ENCODE data around the gene LTBP2.

The LTBP2 gene

DNA sequence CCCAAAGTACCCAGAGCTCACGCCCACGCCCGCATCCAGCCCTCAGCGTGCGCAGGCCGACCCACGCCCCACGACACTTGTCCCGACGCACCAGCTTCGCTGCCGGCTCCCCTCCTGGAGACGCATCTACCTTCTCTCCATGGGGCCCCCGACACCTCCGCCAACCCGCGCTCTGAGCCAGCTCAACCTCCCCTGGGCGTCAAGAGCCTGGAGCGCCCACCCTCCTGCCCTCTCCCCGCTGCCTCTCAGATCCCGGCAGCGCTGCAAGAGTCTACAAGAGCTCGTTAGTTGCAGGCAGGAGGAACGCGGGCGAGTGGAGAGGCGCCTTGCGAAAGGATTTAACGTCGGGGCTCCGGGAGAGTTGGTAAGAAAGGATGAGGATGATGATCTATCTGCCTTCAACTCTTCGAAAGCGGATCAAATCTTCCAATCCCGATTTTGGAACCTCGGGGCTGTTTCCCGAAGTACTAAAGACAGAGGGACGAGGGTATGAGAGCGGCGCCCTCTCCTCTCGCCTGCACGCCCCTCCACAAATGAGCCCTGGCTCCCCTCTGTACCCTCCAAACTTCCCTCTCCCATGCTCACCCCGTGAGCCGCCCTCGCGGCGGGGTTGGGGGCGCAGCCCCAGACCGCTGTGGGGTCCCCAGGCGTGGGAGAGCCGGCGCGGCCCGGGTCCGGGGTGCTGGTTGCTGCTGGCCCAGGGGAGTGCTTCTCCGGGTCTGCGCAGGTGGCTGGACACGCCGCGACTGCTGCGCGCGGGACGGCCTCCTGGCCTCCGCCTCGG lies 979 bp downstream of the LTBP2 start:
- DNase-seq = no peak

DNA sequence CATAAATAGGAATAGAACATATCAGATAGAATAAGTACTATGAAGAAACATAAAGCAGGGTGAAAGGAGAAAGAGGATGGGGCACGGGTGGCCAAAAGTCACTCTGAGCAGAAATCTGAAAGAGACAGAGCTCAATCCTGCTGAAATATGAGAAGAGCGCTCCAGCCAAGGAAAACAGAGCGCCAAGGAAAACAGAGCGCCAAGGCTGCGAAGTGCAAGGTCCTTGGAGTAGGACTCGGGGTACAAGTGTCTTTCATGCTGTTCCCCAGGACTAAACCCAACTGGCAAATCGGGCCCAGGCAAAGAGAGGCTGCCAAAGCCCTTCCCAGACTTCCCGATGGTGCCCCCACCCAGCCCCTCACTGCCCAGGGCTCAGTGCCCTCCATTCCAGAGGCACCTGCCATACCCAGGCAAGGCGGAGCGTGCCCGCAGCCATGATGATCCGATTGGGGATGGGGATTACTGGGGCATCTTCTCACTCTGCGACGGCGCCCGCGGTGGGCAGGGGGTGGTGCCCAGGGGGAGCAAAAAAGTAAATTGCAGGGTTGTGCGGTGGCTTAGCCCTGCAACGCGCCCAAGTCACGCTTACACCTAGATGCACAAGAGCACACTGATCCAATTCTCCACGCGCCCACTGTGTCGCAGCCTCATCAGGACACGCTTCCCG lies 1.7 kb downstream of the LTBP2 start:
- DNase-seq = no peak

DNA sequence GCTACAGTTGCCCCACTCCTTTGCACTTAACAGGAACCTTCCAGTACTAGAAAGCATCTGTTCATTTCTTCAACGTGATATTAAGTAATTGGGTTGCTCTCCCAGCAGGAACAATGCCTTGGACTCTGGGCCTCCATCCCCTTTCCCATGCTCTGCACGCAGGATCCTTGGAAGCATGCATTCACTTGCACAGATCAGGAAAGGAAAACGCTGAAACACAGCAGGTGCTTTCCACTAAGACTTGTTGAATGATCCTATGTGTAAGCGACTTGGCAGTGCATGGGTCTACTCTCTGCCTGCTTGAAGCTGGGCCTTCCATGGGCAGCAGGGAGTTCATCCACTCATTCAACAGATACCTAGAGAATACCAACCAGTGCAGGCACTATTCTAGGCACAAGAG lies 2.3 kb downstream of the LTBP2 start:
- DNase-seq = no peak

DNA sequence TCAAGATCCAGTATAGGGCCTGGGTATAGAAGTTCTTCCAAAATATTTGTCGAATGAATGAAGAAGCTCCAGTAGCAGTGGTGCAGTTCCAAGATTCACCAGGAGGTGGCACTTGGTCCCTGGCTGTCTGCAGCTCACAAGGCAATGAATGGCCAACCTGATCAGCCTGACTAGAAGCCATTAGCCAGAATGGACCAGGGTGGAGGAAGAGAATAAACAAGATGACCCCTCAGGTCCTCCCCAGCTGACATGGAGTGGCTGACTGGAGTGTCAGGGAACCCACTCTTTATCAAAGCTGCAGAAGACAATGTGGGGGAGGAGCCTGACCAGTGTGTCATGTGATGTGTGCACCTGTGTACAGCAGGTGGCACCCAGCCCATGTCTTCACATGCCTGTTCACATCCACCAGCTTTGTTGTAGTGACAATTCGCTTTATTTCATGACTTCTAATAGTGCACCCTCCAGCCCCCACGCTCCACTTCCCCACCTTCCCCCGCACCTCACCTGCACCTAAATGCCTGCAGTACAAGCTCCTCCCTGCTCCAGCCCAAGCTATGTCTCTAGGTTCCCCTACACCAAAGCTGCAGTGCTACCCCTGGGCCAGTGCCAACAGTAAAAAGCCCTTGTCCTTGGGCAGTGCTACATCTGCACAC lies 3.0 kb downstream of the LTBP2 start:
- DNase-seq = peak; percentile 69 to 87

DNA sequence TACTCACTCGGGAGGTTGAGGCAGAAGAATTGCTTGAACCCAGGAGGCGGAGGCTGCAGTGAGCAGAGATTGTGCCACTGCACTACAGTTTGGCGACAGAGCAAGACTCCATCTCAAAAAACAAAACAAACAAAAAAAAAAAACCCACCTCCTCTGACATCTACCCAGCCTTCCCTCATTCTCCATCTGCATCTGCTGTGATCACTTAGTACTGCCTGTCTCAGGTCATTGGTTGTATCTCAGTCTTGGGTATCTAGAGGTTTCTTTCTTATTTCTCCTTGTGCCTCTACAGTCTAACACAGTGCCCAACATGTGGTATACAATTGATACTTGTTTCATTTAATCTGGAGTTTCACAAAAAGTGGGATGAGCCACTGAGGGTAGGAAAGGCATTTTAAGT lies 5.3 kb downstream of the LTBP2 start:
- no peak for DNase-seq

DNA sequence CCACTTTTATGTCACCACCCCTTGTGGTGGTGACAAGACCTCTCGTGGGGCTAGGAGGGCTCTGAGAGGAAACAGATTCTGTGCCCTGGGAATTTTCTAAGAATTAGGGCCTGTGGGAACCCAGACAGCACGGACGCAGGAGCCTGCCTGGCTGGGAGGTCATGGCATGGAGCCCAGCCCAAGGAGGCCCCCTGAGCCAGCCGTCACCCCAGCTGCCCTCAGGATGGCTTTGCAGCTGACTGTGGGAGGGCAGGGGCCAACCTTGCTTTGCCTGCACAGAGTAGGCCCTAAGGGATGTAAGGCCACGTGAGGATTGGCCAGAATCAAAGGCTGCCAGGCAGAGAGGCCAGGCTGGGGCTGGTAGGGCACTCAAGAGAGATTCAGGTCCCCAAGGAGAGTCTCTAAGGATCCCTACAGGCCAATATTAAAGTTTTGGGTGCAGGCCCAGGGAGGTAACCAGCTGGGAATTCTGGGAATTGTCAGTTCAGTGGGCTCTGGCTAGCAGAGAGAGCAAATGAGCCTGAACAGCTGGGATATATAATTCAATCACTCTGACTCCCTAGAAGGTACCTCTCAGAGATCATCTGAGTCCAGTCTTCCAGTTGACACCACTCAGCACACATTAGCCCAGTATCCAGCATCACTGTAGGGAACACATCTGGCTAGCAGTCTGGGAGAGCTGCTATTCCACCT lies 6.4 kb downstream of the LTBP2 start:
- no peak for DNase-seq

DNA sequence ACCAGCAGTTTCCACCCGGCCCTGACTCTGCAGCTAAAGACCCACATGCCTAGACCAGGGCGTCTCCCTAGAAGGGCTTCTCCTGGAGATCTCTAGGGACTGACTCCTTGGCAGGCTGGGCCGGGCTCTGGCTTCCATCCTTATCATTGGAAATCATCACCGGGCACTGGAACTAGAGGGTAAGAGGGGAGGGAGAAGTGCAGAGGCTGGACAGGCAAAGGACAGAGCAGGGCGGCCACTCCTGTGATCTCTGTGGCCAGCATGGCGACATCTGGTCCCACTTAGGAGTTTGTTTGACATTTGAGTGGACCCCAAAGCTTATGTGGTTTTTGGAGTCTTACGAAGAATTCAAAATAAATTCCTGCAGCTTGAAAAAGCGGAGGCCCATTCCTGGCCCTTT lies 7.1 kb downstream of the LTBP2 start:
- no peak for DNase-seq

DNA sequence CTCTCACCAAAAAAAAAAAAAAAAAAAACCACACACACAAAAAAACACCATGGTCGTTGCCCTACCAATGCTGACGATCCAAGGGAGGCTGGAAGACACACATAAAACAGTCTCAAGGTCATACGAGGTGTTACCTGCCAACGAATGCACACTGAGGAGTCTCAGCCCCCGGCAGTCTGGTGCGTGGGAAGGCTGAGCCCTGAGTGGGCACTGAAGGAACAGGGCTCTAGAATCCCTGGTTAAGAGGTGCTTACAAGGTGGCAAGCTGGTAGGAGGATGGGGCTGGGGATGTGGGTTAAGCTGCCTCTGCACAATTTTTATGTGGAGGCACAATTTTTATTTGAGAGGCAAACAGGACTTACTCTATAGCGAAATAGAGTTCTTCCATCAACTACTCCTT lies 7.9 kb downstream of the LTBP2 start:
- no peak for DNase-seq

DNA sequence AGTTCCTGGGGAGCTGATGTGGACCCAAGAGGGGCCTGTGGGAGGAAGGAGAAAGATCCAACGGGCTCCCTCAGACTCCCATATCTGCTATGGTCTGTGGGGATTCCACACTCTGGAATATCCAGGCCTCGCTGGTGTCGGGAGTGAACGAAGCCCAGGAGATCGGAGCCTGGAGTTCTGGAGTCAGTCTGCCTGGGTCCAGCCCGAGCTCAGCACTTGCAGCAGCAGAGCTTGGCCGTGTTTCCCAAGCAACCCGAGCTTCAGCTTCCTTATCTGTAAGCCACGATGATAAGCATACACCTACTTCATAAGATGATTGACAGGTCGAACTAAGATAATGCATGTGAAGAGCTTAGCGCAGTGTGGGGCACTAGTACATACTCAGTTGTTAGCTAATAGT lies 10.1 kb downstream of the LTBP2 start:
- DNase-seq = no peak

DNA sequence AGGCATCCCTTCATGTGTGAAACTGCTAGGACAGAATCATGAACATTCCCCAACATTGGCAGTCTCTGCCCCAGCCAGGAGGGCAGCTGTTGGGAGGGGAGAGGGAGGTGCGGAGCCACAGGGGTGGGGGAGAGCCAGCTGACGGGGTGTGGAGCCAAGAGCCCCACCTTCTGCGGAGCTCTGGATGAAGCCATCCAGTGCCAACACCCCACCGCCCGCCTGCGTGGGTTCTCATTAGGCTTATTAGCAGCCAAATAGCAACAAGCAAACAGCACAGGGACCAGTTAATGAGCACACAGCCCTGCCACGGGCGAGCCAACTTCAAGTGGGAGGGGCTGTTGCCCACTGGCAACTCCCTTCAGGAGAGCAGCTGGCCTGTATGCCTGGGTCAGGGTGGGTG lies 12.1 kb downstream of the LTBP2 start:
- DNase-seq = peak; percentile 53 to 81

DNA sequence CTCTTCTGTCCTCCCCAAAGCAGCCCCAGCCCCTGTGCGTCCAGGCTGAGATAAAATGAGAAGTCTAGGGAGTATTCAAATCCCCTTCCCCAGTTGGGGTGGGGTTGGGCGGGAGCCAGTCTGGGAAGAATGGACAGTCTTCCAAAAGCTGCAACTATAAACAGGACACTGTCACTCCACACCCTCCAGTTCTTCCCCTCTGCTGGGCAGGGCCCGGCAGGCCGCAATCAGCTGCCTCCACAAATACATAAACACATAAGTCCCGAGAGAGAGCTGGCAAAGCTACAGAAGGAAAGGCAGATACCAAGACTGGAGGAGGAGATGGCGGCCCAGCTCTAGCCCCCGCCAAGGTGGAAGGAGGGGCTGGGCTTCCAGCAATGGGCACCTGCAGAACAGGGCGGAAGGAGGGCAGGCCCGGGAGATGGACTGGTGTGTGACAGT lies 12.7 kb downstream of the LTBP2 start:
- DNase-seq = peak; percentile 15 to 32

DNA sequence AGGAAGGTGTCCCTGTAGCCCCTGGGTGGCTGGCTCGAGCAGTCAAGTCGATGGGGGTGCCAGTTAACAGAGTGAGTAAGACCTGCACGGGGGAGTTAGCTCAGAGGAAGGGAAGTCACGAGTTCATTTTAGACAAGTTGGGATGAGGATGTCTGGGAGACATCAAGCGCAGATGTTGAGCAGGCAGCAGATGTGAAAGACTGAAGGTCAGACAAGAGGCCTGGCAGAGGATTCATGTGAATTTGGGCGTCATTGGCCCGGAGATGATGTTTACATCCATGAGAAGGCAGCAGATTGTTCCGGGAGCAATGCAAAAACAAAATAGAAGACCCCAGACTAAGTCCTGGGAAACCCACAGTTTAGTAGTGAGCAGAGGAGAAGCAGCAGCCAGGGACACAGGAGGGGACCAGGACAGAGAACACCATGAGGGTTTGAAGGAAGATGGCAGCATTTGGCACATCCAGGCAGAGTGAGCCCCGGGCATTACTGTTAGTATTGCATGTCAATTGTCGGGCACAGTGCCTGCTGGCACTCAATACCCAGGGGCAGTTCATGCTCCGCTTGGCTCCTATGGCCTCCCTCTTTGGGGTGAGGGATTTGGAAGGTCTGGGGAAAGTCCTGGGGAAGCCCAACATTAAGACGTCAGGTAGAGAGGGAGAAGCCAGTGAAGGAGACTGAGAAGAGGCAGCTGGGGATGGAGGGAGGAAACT lies 15.1 kb downstream of the LTBP2 start:
- peak in 1 of 2 experiments; percentile 50 for DNase-seq

DNA sequence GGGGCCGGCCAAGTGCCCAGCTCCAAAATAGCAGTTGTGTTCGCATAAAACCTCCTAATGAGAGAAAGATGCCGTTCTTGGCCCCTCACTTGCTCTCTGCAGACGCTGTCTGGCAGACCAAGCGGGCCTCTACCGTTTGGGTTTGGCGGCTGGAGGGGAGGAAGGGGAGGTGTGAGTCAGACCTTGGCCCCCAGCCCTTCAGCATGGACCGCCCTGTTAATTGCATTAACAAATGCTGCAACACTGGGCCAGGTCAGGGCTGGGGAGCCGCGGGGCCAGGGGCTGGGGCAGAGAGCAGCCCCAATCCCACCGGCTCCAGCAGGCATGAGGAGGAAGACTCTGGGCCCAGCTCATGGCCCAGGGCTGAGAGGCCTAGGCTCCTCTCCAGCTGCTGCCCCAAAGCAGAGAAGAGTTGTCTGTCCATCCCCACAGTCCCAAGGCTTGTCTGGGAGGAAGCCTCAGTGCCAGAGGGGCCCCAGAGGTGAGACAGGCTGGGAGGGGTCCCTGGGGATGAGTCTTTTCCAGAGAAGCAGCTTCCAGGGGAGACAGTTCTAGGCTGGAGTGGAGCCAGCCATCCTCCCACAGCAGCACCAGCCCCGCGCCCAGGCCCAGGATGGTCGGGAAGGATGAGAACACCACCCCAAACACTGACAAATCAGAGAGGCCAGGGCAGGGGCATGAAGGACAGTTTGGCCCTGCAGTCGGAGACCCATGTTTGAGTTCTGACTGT lies 16.9 kb downstream of the LTBP2 start:
- peak in 1 of 2 experiments; percentile 85 for DNase-seq

DNA sequence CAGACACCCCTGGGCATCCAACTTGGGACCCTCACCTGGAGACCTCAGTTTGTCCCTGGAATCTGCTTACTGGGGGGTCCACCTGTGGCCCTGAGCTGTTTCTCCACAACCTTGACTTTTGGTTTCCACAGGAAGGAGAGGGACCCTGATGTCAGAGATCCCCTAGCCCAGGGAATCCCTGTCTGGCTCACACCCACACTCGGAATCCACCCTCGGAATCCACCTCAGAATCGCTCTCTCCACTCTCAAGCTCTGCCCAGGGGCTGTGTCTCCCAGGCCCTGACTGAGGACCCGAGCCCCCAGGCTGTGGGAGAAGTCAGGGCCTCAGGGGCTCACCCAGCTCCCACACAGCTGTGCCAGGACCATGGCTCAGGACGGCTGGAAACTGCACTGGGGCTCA lies 17.4 kb downstream of the LTBP2 start:
- DNase-seq = no peak

DNA sequence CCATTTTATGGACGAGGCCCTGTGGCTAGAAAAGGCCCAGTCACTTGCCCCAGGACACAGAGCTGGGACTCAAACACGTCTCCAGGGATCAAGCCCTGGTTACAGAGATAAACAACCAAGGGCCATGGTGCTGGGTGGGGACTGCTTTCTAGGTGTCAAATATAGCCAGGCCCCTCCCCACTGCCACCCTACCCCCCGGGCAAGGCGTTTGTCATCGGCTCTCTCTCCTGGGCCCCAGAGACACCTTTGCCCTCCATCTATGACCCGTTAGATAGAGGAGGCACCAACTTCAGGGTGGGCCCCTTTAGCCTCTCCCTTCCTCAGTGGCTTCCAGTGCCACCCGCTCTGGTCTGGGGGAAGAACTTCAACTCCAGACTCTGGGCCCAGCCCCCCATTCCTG lies 18.0 kb downstream of the LTBP2 start:
- no peak for DNase-seq

DNA sequence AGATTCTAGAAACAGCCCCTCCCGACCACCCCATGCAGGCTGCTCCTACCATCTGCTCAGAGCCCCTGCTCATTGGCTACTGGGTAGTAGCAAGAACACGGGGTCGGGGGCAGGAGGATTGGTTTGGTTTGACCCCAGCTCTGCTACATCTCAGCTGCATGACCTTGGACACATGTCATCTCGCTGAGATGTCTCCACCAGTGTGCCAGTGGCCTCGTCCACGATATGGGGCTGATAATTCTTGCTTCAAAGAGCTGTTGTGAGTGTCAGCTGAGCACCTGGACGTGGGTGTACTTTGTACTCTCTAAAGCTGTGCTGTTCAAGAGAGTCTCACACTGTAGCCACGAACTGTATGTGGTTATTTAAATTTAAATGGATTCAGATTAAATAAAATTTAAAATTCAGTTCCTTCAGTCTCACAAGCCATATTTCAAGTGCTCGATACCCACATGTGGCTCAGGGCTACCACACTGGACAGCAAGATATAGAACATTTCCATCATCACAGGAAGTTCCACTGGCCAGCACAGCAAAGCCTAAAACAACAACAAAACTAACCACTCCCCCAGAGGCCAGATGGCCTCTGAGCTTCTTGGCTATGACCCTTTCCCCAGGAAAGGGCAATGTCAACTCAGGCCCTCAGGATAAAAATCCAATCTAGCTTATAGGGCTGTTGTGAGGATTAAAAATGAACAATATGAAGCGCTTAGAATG lies 18.6 kb downstream of the LTBP2 start:
- DNase-seq = no peak

DNA sequence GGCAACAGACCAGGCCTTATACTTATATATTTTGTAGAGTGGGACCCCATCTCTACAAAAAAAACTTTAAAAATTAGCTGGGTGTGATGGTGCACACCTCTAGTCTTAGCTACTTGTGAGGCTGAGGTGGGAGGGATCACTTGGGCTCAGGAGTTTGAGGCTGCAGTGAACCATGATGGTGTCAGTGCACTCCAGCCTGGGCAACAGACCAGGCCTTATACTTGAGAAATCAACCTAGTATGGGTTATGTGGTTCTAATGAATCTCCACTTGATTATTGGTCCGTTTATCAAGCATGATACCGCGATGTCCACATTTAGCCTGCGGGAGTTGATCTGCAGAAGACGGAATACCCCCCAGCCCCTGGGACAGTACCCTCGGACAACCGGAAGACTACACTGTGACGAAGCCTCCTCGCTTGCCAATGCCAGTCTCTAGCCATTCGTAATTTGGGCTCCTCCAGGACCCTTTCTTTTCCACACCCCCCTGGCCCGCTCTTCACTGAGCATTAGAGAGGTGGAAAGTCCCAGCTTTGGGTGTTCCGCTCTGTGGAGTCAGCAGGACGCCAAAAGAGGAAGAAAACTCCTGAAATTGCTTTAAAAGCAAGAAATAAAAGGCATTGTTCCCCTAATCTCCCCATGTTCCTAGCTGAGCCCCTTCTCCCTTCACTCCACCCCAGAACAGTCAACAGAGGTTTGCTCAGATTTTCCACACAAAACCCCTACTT lies 19.4 kb downstream of the LTBP2 start:
- DNase-seq = no peak

DNA sequence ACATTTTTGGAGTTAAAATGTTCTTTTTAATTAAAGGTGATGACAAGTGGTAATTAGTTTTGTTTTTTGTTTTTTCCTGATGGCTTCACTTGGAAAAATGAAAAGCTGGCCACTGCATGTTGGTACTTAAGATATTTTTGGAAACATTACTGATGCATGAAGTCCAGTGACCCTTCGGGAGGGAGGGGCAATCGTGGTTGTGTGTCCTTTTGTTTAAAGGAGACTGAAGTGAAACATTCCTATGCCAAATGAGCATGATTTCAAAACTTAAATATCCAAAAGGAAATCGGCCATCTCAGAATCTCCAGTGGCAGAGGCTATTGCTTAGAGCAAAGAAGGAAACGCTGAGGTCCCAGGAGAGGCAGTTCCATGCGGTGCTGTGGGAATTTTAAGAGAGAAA lies 20.1 kb downstream of the LTBP2 start:
- no peak for DNase-seq

DNA sequence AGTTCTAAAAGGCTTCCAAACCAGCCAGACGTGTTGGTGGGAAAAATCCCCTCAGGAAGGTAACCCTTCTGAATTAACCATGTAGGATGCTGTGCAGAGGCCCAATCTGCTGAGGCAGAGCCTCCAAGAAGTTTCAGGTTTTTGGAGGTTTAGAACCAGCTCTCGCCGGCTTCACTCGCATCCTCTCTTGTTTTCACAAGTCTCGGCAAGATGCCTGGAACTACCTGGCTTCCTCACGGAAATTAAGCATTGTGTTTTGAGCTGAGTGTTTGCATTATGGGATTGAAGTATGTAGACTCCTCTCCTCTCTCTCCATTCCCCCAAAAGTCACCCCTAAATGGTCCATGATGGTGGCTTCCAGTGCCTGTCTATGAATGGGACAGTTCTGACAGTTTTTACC lies 20.6 kb downstream of the LTBP2 start:
- DNase-seq = no peak

DNA sequence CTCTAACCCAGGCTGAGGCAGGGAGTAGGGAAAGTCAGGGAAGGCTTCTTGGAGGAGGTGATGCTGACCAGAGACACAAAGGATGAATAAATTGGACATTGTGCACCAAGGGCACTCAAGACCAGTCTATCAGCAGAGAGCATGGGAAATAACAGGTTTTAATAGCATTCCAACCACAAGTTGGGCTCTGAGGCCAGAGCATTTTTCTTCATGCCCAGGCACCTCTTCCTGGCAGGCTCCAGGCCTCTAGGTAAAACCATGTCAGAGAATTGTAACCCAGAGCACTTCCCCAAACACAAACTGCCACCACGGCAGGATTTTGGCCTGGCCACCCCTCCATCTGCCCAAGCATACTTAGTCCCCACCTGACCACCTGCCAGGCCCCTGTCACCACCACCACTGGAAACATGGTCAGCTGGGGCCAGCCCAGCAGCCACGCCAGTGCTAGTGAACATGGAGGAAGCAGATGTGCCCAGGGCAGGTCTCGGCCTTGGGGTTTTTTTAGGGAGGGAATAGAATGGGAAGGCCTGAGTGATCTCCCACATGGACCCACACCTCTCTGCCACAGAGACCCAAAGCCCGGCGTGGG lies 22.7 kb downstream of the LTBP2 start:
- no peak for DNase-seq

All from NCI-H446 (cell line).